ENCODE data around the gene UNC13B.
"Not testable (repeated sequence)": the region's sequence is repeated elsewhere in the genome, so short reads cannot be mapped to it uniquely, and the experiment has no call there.

UNC13B gene

DNA sequence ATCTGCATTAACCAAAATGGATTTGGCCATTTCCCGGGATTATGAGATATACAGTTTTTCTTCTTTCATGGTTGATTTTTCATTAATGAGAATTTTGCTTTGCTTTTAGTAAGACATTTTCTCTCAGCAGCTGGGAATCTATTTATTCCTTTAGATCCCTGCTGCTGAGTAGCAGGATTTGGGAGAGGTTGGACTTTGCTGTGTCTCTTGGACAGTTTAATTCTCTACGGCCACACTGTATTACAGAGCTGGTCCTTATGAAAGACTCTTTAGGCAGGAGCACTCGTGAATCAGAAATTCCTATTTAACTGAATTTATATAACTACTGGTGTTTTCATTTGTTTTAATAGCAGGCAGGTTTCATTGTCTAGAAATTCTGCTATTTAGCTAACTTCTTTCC is 1.6 kb downstream of the UNC13B start:
- no peak for DNase-seq (ENCODE audit: low read depth)

DNA sequence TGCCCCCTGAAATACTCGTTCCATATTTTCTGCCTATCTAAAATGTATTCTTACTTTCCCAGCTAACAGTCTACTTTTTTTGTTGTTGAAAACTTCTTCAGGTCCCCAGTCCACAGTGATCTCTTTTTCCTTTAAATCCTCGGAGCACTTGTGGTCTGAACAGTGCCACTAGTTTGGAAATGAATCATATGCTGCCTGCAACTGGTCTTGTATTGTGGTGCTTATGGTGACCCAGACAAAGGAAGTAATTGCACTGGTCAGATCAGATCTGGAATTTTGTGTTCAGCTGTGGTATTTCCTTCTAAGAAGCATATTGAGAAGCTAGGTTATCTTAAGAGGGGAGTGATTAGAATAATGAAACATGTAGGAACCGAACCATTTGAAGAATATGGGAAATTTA is 2.9 kb downstream of the UNC13B start:
- no peak for DNase-seq (ENCODE audit: low read depth)

GRCh38 chr9:35167429-35167828 is 5.6 kb downstream of the UNC13B start:
- not testable (repeated sequence) for DNase-seq (ENCODE audit: low read depth)

DNA sequence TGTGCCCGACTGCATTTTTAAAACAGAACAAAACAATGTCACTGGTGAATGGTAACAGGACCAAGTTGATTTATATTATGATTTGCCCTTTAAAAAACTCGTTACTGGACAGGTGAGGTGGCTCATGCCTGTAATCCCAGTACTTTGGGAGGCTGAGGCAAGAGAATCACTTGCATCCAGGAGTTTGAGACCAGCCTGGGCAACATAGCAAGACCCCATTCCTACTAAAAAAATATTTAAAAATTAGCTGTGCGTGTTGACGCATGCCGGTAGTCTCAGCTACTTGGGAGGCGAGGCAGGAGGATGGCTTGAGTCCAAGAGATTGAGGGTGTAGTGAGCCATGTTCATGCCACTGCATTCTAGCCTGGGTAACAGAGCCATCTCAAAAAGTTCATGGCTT is 7.2 kb downstream of the UNC13B start:
- DNase-seq (ENCODE audit: low read depth): no peak

GRCh38 chr9:35172878-35173277 is 11.1 kb downstream of the UNC13B start:
- DNase-seq (ENCODE audit: low read depth): no peak

- DNase-seq (ENCODE audit: low read depth): no peak
Measured at GRCh38 chr9:35177520-35177919, 15.7 kb downstream of the UNC13B start.

DNA sequence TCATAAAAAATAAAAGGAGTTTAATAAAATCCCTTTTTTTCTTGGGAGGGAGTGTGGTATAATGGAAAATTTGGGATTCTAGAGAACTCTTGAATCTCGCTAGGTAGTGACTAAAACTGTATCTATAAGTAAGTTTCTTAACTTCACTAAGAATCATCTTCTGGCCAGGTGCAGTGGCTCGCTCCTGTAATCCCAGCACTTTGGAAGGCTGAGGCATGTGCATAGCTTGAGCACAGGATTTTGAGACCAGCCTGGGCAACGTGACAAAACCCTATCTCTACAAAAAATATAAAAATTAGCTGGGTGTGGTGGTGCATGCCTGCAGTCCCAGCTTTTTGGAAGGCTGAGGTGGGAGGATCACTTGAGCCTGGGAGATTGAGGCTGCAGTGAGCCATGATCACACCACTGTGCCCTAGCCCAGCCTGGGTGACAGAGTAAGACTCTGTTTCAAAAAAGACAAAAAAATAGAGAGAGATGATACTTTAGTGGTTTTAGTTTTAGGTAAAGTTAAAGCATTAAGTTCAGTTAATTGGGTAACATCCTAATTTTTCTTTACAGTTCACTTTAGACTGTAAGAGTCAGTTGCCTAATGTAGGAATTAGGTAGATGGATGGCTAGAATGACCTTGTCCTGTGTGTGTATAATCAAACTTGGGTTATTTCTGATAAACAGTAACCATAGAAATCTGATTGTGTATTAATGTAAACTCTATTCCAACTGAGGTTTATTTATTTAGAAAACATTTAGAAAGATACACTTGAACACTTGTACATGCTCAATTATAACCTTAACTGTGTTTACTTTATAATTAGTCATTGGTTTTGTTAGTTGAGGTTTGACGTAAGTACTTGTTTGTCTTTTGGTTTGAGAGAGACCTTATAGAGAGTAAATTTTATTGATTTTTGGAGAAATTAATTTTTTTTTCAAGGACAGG is 17.8 kb downstream of the UNC13B start:
- no peak for DNase-seq (ENCODE audit: low read depth)

- no peak for DNase-seq (ENCODE audit: low read depth)
Measured at GRCh38 chr9:35180801-35181200, 19.0 kb downstream of the UNC13B start.

DNA sequence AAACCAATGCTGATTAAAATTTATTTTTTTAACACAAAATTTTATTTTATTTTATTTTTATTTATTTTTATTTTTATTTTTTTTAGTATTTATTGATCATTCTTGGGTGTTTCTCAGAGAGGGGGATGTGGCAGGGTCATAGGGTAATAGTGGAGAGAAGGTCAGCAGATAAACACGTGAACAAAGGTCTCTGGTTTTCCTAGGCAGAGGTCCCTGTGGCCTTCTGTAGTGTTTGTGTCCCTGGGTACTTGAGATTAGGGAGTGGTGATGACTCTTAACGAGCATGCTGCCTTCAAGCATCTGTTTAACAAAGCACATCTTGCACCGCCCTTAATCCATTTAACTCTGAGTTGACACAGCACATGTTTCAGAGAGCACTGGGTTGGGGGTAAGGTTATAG is 20.6 kb downstream of the UNC13B start:
- not testable (repeated sequence) for DNase-seq (ENCODE audit: low read depth)

- DNase-seq (ENCODE audit: low read depth): not testable (repeated sequence)
Measured at GRCh38 chr9:35182996-35183754, 21.4 kb downstream of the UNC13B start.

DNA sequence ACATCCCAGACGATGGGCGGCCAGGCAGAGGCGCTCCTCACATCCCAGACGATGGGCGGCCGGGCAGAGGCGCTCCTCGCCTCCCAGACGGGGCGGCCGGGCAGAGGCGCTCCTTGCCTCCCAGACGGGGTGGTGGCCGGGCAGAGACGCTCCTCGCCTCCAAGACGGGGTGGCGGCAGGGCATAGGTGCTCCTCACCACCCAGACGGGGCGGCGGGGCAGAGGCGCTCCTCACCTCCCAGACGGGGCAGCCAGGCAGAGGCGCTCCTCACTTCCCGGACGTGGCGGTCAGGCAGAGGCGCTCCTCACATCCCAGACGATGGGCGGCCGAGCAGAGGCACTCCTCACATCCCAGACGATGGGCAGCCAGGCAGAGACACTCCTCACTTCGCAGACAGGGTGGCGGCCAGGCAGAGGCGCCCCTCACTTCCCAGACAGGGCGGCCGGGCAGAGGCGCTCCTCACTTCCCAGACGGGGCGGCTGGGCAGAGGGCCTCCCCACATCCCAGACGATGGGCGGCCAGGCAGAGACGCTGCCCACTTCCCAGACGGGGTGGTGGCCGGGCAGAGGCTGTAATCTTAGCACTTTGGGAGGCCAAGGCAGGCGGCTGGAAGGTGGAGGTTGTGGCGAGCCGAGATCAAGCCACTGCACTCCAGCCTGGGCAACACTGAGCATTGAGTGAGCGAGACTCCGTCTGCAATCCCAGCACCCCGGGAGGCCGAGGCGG is 22.1 kb downstream of the UNC13B start:
- DNase-seq (ENCODE audit: low read depth): not testable (repeated sequence)

GRCh38 chr9:35186524-35186923 is 24.7 kb downstream of the UNC13B start:
- DNase-seq (ENCODE audit: low read depth): no peak

DNA sequence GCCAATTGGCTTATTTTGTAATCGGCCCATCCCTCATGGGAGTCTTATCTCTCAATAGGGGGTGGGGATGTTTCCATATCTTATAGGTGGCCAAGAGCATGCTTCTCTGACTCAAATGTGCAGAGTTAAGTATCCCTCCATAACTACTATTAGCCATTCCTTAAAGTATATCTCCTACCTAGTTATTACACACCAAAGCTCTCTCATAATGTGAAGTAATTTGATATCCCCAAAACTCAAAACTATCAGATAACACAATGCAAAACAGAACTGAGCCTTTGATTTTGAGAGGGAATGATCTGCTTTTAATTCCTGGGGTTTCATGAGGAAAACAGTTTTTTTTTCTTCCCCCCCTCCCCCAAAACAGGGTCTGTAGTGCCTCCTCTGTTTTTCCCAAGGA is 28.4 kb downstream of the UNC13B start:
- no peak for DNase-seq (ENCODE audit: low read depth)

DNA sequence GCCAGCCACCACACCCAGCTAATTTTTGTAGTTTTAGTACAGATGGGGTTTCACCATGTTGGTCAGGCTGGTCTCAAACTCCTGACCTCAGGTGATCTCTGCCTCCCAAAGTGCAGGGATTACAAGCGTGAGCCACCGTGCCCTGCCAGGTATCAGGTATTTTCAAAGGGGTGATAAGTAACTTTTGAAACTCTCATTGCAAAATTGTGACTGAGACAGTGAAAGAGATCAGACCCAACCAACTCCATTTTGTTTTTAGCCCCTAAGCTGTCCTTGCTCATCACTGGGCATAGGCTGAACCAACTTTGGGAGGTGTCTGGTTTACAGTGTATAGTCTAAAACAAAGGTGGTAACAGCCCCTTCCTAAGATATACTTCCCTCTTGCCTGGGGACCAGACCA is 29.3 kb downstream of the UNC13B start:
- DNase-seq (ENCODE audit: low read depth): no peak

GRCh38 chr9:35193762-35194161 is 32.0 kb downstream of the UNC13B start:
- DNase-seq (ENCODE audit: low read depth): no peak

DNA sequence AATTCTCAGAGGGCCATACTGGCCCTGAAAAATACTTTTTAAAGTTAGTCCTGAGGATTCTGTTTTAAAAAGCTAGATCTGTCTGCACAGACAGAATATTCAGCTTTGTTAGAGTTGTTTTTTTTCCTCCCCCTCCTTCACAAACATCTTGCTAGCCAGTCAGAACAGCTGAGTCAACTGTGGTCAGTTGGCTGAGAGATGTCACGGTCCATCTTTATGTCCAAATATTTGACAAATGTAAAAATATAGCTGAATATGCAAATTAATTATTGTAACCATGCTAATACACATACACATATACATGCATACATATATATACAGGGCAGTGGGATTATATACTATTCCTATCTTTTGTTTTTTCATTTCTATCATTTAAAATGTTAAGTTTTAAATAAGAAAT is 33.9 kb downstream of the UNC13B start:
- DNase-seq (ENCODE audit: low read depth): peak; percentile 4

- no peak for DNase-seq (ENCODE audit: low read depth)
Measured at GRCh38 chr9:35198191-35198590, 36.4 kb downstream of the UNC13B start.

GRCh38 chr9:35203528-35203927 is 41.7 kb downstream of the UNC13B start:
- DNase-seq (ENCODE audit: low read depth): no peak

DNA sequence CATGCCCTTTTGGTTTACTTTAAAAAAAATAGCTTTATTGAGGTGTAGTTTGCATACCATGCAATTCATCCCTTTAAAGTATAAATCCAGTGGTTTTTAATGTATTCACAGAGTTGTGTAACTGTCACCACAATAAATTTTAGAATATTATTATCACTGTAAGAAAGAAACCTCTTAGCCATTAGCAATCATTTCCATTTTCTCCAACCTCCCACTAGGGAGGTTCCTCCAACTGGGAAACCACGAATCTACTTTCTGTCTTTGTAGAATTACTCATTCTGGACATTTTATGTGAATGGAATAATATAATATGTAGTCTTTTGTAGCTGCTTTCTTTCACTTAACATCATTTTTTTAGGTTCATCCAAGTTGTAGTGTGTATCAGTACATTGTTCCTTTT is 43.5 kb downstream of the UNC13B start:
- DNase-seq (ENCODE audit: low read depth): no peak

- DNase-seq (ENCODE audit: low read depth): no peak
Measured at GRCh38 chr9:35211854-35212253, 50.0 kb downstream of the UNC13B start.

- no peak for DNase-seq (ENCODE audit: low read depth)
Measured at GRCh38 chr9:35220659-35221338, 59.0 kb downstream of the UNC13B start.

- no peak for DNase-seq (ENCODE audit: low read depth)
Measured at GRCh38 chr9:35225677-35226076, 63.9 kb downstream of the UNC13B start.

All from fibroblast of gingiva (primary cell).